Hepatocyte (in vitro differentiated cells): ENCODE measurements around the gene CPNE1. TPM values are rescaled to one million over a fixed set of nuclear protein-coding genes. Genes with fewer than 3 reads are reported as not detected.
A peak's percentile ranks its signal among the peaks of the same experiment; 100 is the strongest.

Experiments used
- DNase-seq: peaks from one replicate; pipeline ENCODE4 v3.0.0-alpha.2; 2016; ENCODE audit warnings: low spot score
- H2AFZ ChIP-seq: fragments of 200-600 bp; sonication (generic); 2 replicates; pipeline ENCODE4 v1.6.0; 2016; ENCODE audit warnings: antibody characterized with exemption, mild to moderate bottlenecking
- H3K27ac ChIP-seq: fragments of 200-600 bp; sonication (generic); 2 replicates; pipeline ENCODE4 v1.5.1; 2016; ENCODE audit warnings: mild to moderate bottlenecking
- H3K27me3 ChIP-seq: fragments of 200-600 bp; sonication (generic); 2 replicates; pipeline ENCODE4 v1.6.1; 2016
- H3K36me3 ChIP-seq: fragments of 200-600 bp; sonication (generic); replicated peaks from 2 replicates; pipeline ENCODE4 v1.5.1; 2016; ENCODE audit warnings: low read depth; ENCODE audit not compliant: insufficient read depth
- H3K4me1 ChIP-seq: fragments of 200-600 bp; sonication (generic); 2 replicates; pipeline ENCODE4 v1.5.1; 2016; ENCODE audit warnings: mild to moderate bottlenecking, moderate library complexity; ENCODE audit not compliant: insufficient read depth
- H3K4me2 ChIP-seq: fragments of 200-600 bp; sonication (generic); 2 replicates; pipeline ENCODE4 v1.6.0; 2016
- H3K4me3 ChIP-seq: fragments of 200-600 bp; sonication (generic); 2 replicates; pipeline ENCODE4 v1.5.1; 2016; ENCODE audit warnings: mild to moderate bottlenecking
- H3K79me2 ChIP-seq: fragments of 200-600 bp; sonication (generic); 2 replicates; pipeline ENCODE4 v1.6.0; 2017; ENCODE audit warnings: mild to moderate bottlenecking
- H3K9me2 ChIP-seq: fragments of 200-600 bp; sonication (generic); replicated peaks from 2 replicates; pipeline ENCODE4 v1.6.0; 2017; ENCODE audit warnings: mild to moderate bottlenecking; ENCODE audit not compliant: insufficient read depth
- H3K9me3 ChIP-seq: fragments of 200-600 bp; sonication (generic); 2 replicates; pipeline ENCODE4 v1.5.1; 2016; ENCODE audit warnings: low read depth, mild to moderate bottlenecking
- H4K20me1 ChIP-seq: fragments of 200-600 bp; sonication (generic); 2 replicates; pipeline ENCODE4 v1.6.0; 2016; ENCODE audit warnings: mild to moderate bottlenecking; ENCODE audit not compliant: insufficient read depth, poor library complexity, severe bottlenecking
- EZH2 ChIP-seq: fragments of 200-600 bp; sonication (generic); IDR thresholded peaks from 2 replicates; pipeline ENCODE4 v1.6.1; 2016; ENCODE audit warnings: antibody characterized with exemption, mild to moderate bottlenecking, borderline replicate concordance
- EZH2phosphoT487 ChIP-seq: fragments of 200-600 bp; sonication (generic); IDR thresholded peaks from one replicate; pipeline ENCODE4 v1.6.1; 2018; ENCODE audit warnings: antibody characterized with exemption, mild to moderate bottlenecking, low read depth, moderate library complexity; ENCODE audit not compliant: unreplicated experiment, severe bottlenecking
- WGBS: methylation state at CpG from one replicate; pipeline ENCODE4 v1.1.6; 2016; ENCODE audit warnings: low lambda C conversion rate; ENCODE audit errors: missing lambda C conversion rate; 5-methylcytosine and 5-hydroxymethylcytosine counted together
- polyA plus RNA-seq: library from polyadenylated mRNA; unstranded; fragments of >200 nt; fragmentation: Nextera tagmentation; extraction: Ambion mirVana; gene quantifications from 2 replicates; pipeline ENCODE4 v1.2.1, GENCODE V29; 2016
- total RNA-seq: library from RNA; depleted of rRNA; stranded (reverse); fragments of >200 nt; gene quantifications from 2 replicates; pipeline ENCODE4 v1.2.3, GENCODE V29; 2014
- TF ChIP-seq, protein P1 (sequence below): fragments of 200-600 bp; sonication (generic); IDR thresholded peaks from 2 replicates; pipeline ENCODE4 v1.5.1; 2016; ENCODE audit warnings: antibody characterized with exemption, mild to moderate bottlenecking; ENCODE audit not compliant: poor library complexity

The CPNE1 gene
- total and polyA plus RNA-seq, 2 experiments from 2014 or later = 68.9 to 93.4 TPM

DNA sequence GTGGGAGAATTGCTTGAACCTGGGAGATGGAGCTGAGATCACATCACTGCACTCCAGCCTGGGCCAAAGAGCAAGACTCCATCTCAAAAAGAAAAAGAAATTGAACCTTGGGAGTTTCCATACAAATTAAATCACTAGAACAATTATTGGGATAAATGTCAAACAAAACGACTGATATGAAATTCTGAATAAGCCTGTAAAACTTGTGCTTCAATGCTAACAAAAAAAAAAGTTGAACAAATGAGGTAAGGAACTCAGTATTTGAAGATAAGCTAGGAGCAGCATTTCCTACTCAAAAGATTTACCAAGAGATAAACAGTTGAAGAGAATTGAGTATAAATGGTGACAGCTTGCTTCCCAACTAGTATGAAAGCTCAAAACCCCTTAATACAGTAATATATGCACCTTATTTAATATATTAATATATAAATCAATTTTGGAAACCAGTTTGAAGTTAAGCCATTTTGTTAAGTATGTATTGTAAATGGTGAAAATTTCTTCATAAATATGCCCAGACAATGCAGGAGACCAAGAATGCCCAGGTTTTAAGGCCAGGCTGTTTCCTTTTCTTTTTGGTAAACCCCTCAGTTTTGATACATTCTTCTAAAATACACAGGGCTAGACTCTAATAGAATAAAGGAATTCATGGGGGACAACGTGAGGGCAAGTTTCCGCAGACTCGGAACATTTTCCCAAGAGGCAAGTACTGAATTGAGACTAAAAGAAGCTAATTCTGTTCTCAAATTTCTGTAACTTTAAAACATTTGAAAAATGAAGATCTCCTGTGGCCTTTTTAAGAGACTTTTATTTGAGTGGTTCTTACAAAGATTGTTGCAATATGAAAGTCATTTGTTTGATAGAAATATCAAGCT is 38.4 kb upstream of the CPNE1 start:
- no peaks in the 10 kb centered on the region for H3K9me2 ChIP-seq
- H3K9me3 ChIP-seq = no peaks in the 10 kb centered on the region
- peaks cover 58% of the 10 kb centered on the region for H4K20me1 ChIP-seq
- no peak overlapping the region for H3K4me3 ChIP-seq
- H3K36me3 ChIP-seq = peaks cover 6% of the 10 kb centered on the region
- no peaks in the 10 kb centered on the region for H3K27me3 ChIP-seq
- H3K27ac ChIP-seq = peak overlapping the region; percentile 9
- peaks cover 60% of the 10 kb centered on the region for H3K79me2 ChIP-seq
- 90% methylated on average over 4 of the region's 4 CpGs for WGBS
- H3K4me1 ChIP-seq = peaks cover 11% of the 10 kb centered on the region
- no peak overlapping the region for H2AFZ ChIP-seq
- TF ChIP-seq EZH2 = no peak
- no peak for TF ChIP-seq EZH2phosphoT487
- TF ChIP-seq, protein P1, sequence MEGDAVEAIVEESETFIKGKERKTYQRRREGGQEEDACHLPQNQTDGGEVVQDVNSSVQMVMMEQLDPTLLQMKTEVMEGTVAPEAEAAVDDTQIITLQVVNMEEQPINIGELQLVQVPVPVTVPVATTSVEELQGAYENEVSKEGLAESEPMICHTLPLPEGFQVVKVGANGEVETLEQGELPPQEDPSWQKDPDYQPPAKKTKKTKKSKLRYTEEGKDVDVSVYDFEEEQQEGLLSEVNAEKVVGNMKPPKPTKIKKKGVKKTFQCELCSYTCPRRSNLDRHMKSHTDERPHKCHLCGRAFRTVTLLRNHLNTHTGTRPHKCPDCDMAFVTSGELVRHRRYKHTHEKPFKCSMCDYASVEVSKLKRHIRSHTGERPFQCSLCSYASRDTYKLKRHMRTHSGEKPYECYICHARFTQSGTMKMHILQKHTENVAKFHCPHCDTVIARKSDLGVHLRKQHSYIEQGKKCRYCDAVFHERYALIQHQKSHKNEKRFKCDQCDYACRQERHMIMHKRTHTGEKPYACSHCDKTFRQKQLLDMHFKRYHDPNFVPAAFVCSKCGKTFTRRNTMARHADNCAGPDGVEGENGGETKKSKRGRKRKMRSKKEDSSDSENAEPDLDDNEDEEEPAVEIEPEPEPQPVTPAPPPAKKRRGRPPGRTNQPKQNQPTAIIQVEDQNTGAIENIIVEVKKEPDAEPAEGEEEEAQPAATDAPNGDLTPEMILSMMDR = no peak
- H3K4me2 ChIP-seq = no peak overlapping the region
- DNase-seq = no peak

GRCh38 chr20:35702051-35702823 is 37.5 kb upstream of the CPNE1 start:
- 91% methylated on average over 12 of the region's 12 CpGs for WGBS

DNA sequence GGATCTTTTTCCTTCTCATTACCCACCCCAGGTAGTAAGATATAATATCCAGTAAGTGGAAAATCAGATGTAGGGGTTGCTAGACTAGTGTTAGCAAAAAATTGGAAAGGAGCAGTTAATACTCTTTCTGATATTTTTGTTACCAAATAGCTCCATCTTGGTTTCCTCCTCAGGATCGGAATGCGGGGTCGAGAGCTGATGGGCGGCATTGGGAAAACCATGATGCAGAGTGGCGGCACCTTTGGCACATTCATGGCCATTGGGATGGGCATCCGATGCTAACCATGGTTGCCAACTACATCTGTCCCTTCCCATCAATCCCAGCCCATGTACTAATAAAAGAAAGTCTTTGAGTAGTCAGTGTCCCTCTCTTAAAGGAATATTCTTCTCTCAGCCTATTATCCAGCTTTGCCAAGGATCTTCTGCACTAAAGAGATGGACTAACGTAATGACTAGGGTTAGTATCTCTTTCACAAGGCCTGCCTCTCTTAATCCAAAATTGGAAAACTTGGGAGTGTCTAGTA is 36.0 kb upstream of the CPNE1 start:
- Histone ChIP-seq H3K4me3 (peak overlapping the region; percentile 77), H3K9me3 (no peaks in the 10 kb centered on the region), H3K27ac (peak overlapping the region; percentile 97), H3K27me3 (no peaks in the 10 kb centered on the region), H2AFZ (no peak overlapping the region), H3K4me2 (peak overlapping the region; percentile 86), H3K36me3 (peaks cover 3% of the 10 kb centered on the region), H3K4me1 (peaks cover 16% of the 10 kb centered on the region), H3K9me2 (no peaks in the 10 kb centered on the region), H4K20me1 (peaks cover 35% of the 10 kb centered on the region), H3K79me2 (peaks cover 56% of the 10 kb centered on the region)
- no peak for DNase-seq
- TF ChIP-seq EZH2phosphoT487 (no peak), EZH2 (no peak)
- TF ChIP-seq, protein P1 = no peak
- 96% methylated on average over 7 of the region's 7 CpGs for WGBS

More at GRCh38 chr20:35702051-35702823, 37.5 kb upstream of the CPNE1 start:
- TF ChIP-seq, protein P1 = no peak
- TF ChIP-seq EZH2 (no peak), EZH2phosphoT487 (no peak)
- Histone ChIP-seq H3K9me2 (no peaks in the 10 kb centered on the region), H3K4me2 (no peak overlapping the region), H2AFZ (no peak overlapping the region), H3K27me3 (no peaks in the 10 kb centered on the region), H3K27ac (peak overlapping the region; percentile 9), H3K4me1 (peaks cover 16% of the 10 kb centered on the region), H3K79me2 (peaks cover 60% of the 10 kb centered on the region), H3K9me3 (no peaks in the 10 kb centered on the region), H3K36me3 (peaks cover 5% of the 10 kb centered on the region), H3K4me3 (no peak overlapping the region), H4K20me1 (peaks cover 50% of the 10 kb centered on the region)
- DNase-seq = no peak
